ENCODE data around the gene DAB2IP.

The DAB2IP gene

DNA sequence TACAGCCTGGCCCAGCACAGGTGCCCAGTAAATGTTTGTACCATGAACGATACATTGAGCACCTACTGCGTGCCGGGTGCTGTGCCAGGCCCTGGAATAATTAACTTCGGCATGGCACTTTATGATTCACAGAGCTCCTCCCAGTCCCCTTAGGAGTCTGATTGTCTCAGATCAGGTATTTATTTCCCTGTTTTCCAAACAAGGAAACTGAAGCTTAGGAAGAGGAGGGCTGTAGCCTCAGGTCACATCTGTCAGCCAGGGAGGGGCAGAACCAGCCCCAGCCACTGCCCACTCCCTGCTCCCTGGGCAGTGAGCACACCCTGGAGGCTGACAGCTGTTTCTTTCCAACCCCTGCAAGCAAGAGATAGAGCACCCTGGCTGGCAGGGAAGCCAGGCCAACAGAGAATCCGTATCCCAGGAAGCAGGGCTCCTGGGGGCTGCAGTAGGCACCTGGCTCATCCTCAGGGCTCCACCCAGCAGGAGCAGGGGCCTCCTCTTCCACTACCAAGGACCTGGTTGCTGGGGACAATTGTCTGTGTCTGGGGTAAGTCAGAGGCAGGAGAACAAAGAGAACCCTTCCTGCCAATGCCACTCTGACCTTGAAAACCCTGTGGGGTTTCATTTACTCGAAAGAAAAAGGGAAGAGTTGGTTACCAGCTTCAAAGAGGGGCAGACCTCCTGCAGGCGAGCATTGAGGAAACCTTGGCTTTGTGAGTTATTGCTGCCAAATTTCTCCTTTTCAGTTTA, 69.0 kb downstream of the DAB2IP start:
- DNase-seq: no peak

DNA sequence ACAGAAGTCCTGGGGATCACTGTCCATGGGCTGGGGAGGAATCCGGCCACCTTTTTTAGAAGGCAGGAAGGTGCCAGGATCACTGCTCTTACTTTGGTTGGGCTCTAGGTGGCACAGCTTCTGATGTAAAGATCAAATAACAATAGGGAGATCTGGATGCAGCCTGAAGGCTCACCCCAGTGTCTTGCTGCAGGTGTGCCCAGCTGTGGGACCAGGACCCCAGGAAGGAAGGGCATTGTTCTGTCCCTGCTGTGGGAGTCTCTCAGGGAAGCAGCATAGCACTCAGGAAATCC, 69.6 kb downstream of the DAB2IP start:
- no peak for DNase-seq

DNA sequence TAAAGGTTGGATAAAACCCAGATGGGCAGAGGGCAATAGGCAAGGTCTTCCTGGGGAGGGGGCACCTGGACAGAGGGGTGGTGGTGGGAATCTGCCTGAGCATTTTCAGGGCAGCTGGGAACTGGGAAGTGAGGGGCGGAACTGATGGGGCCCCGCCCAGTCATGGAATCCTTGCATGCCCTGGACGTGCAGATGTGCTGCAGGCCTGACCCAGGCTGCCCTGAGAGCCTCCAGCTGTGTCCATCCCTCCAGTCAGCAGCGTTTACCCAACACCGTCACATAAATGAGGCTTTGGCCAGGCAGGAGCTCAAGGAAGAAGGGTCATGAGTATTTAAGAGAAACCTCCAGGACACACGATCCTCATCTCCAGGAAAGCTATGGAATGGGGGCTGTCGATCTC, 70.3 kb downstream of the DAB2IP start:
- no peak for DNase-seq

DNA sequence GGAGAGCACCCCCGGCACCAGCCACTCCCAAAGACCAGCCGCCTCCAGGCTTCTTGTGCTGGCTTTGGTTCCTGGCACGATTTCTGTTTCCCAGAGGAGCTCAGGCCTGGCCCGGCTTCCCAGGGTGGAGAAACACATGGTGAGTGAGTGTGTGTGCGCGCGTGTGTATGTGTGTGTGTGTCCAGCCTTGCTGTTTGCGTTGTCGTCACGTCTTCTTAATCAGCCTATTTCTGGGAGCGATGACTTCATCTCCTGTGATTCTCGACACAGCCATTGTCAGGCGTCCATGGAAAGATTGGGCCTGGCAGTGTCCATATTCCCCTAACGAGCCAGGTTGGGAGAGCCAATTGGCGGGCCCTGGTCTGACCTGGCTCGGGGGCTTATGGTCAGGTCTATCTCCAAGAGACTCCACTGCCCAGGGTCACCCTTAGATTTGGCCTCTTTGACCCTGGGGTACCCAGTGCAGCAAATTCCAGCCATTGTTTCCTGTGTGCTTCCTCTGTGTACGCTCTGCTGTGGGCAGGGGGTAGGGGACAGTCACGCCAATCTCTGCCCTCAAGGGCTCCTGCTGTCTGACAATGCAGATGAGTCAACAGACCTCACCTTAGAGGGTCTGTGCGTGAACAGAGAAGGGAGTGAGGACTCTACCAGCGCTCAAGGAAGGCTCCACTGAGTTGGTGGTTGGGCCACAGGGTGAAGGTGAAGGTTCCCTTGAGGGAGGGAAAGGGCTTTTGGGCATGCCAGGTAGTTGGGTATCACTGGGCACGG, 73.8 kb downstream of the DAB2IP start:
- peak in 40 of 56 donors; percentile 17 to 87 (median 50) for DNase-seq

DNA sequence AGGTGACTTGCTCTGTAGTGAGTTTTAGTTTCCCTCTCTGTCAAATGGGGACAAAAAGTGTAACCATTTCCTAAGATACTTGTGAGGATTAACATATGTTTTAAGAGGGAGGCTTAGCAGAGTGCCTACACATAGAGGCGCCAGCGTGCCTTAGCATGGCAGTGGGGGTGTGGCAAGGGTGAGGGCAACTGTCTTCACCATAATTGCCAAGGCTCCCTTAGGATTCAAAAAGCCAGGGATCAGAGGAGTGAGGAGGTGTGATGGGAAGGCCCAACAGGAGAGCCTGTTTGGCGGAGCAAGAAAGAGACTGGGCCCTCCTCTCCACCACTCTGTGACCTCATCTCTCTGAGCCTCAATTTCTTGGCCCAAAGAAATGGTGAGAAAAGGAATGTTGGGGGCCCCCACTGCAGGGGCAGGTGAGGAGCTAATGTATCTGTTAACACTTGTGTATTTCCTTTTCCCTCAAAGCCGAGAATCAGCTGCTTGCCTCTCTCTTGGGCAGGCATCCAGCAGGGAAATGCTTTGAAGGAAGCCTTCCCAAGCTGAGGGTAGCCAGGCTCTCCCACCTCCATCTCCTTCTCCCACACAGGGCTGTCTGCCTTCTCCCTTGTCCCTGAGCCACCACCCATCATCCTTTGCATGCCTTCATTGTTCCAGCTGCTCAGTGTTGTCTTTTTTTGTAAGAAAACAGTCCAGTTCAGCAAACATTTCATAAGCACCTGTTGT, 76.0 kb downstream of the DAB2IP start:
- DNase-seq: no peak

DNA sequence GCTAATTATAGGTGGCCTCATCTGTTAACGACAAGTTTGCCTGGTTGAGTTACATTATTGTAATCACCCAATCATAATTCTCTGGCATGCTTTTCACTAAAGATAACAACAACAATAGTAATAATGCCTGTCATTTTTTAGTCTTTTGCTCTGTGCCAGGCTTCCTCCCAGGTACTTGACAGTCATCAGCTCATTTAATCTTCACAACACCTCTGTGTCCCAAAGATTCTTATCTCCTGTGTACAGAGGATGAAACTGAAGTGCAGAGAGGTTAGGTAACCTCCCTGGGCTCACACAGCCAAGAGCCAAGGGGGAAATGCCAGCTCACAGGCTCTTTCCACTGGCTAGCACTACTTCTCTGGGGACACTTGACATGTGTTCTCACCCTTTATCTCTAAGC, 77.5 kb downstream of the DAB2IP start:
- DNase-seq: no peak

DNA sequence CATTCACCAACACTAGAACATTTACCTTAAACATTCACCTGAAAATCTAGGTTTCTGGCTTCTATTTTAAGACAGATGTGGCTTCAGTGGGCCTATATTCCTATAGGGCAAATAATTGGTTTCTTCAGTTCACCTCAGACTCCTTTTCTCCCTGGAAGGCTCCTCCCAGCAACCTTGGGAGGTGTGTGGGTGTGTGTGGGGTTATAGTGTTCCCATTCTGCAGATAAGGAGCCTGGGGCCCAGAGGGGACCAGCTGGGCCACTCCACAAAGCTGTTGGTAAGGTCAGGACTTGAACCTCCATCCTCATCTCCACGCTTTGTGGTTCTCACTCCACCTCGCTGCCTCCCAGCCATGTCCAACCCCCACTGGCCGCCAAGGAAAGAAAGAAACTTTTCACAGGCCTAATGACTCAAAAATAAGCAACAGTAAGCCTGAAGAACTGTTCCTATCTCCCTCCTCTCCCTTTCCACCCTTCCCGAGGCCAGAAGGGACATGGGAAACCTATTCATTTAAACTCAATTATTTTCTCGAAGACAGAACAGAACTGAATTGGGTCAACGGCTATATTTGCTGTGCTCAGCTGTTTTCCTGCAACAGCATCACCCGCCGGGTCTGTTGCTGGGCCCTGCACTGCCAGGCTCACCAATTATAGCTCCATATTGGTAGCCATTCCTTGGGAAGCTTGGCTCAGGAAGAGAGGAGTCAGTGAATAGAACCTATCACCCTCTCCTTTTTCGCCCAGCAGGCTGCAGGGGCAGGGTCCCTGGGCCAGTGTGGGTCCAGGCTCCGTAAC, 78.5 kb downstream of the DAB2IP start:
- DNase-seq: peak in 1 of 56 donors; percentile 7

DNA sequence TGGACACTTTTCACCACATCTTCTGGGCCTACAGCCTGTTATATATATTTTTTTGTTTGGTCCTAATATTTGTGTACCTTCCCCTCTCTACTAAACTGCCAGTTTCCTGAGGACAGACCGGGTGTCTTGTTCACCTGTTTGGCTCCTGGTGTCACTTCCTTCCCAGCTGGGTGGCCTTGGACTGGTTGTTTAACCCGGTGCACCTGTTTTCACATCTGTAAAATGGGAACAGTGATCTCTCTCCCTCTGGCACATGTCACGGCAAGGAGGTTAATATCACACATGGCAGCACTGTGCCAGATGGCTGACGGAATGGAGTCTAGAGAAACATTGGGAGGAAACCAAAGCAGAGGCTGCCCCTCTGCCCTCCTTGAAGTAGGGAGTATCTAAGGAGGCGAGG, 79.7 kb downstream of the DAB2IP start:
- DNase-seq: no peak

DNA sequence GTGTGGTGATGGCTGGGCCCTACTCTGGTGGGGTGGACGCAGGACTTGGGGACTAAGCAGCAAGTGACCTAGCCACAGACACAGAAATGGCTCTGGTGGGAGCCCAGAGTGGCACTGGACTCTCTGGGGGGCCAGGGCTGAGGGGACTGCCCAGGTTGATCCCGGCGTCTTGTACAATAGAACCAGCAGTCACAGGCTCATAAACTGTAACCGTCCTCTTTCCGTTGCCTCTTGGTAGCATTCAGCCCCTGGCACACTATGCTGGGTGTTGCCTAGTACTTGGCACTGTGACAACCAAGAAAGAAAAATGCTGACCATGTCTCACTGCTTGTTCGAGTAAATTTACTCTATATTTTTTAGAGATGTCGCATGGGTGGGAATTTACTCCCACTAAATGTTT, 80.5 kb downstream of the DAB2IP start:
- DNase-seq: no peak

DNA sequence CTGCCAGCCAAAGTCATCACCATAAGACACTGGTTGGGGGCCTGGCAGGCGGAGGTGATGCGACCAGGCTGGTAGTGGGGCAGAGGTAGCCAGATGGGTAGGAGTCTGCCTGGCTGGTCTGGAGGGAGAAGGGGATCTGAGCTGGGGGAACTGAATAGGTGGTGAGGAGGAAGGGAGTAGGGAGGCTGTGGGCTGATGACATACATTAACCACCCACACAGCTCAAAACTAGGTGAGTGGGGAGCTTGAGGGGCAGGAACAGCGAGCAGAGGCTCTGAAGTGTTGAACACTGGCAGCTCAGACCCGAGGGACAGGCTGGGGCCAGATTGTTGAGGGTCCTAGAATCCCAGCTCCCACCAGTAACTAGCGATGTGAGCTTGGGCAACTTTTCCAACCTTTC, 81.0 kb downstream of the DAB2IP start:
- no peak for DNase-seq

DNA sequence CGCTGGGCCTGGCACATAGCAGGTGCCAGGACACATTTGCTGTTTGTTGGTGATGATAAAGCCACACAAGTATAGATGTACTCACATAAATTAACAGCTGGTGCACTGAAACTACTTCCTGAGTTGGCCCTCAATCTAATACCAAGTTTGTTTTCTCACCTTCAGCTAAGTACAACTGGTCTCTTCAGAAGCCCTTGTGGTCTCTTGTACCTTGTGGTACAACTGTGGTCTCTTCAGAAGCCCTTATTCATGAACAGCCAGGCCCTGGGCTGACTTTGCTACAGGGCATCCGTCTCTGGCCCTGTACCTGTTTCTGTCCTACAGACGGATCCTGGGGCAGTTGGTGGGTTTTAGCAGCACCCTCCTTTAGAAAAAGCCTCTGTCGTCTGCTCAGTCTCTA, 81.5 kb downstream of the DAB2IP start:
- DNase-seq: no peak

DNA sequence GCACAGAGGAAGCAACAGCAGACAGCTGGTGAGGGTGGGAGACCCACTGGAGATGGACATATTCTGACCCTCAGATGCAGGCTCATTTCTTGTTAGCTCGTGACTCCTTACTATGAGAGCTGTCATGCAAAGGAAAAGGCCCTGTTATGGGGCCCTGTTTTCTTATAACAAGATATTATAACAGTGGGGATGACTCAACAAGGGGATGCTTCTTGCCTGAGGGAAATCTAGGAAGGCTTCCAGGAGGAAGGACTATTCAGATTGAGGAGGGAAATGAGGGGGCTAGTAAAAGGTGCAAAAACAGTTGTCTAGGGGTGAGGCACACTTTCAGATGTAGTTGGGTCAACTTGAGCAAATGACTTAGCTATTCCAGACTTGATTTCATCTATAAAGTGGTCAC, 83.0 kb downstream of the DAB2IP start:
- no peak for DNase-seq

DNA sequence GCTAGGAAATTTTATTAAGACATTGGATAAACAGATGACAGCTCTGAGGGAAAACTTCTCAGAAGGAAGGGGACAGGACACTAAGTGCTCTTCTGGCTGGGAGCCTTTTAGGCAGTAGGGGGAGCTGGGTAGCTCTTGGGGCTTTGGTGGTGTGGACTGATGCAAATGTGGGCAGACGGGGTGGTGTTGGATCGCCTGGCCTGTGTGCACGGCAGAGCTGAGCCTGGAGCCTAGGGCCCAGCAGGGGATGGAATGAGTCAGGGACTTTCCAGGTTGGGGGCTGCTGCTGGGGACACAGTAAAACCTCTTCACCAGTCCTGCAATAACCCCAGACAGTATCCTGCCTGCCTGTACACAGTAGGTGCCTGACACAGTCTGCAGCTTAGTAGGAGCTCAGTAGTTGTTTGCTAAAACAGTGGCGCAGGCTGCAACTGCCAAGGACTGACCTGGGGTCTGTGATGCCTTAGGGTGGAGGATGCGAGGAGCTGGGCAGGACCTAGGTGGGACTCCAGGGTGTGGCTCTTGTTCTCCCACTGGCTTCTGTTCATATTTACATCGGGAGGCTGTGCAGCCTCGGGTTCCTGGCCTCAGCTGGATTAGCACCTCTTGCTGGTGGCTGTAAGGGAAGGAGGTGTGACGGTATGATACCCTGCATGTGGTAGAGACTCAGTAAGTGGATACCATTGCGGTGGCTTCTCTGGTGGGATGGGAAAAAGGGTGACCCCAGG, 83.8 kb downstream of the DAB2IP start:
- DNase-seq: no peak

DNA sequence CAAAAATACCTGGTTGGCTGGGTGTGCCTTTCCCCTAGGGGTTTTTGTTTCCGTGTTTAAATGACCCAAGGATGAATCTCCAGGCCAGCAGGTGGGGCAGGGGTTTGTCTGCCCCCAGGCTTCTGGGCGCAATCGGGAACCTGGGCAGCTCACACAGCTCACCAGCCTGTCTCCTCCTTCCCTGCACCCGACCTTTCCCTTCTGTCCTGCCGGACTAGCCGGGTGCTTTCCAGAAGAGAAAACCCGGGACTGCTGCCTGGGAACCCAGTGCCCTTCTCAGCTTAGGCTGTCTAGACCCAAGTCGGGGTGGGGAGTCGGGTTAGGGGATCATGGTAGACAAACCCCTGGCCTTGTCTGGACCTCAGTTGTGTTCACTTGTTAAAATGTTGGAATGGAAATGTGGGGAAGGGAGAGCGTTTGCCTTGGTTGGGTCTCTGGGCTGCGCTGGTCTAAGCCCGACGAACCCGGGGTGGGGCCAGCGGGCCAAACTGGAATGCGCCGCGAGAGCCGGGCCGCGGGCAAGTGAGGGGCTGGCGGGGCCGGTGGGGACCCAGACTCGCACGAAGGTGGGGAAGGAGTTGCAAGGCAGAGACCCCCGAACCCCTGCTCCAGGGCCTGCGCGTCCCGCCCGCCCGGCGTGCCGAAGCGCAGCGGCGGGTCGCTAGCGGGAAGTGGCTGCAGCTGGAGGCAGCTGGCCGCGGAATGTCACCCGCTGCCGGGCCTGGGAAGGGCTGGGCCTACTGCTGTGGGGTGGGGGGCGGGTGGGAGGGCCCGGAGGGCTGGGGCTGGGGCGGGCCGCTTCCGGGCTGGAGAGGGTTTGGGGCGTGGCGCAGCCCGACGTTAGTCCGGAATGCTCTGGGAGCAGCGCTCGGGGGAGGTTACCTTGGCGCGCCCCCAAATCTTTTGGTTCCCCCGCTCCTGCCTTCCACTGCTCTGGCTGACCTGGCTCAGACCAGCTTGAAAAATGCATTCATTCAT, 84.6 kb downstream of the DAB2IP start:
- peak in 4 of 56 donors; percentile 12 to 30 (median 23) for DNase-seq

DNA sequence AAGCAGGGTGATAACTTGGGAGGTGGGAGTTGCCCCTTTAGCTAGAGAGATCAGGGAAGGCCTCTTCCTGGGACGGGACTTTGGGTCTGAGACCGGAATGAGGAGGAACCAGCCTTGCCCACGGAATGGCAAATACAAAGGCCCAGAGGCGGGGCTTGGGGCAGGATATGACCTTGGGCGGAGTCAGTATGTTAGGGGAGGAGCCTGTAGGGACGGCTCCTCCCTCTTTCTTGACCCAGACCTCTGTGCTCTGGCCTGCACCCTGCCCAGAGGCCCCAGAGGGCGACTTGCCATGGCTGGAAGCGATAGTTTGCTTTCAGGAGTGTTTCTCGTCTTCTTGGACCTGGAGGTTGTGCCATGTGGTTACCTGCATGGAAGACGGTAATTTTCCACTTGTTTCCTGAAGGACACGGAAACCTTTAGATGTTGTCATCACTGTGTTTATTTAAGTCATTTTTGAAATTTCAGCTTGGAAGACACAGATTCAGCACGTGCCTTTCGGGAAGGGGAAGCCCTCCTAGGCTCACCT, 85.6 kb downstream of the DAB2IP start:
- no peak for DNase-seq

DNA sequence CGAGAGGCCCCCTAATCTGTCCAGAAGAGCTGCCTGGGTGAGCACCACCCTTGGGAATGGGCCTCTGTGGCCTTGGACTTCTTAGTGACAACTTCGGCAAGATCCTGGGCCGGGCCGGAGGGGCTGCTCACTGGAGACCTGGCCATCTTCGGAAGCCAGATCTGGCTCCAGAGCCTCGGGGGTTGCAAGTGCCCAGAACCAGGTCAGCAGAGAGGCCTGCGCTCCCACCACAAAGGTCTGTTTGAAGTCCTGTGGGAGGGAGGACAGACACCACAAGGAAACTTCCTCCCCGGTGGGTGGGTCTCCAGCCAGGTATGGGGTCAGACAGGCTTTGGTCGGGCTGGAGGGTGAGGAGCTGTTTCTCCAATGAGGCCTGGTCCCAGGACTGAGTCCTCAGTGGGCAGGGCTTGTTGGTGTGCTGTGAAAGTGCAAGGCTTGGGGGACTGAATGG, 86.1 kb downstream of the DAB2IP start:
- DNase-seq: no peak

DNA sequence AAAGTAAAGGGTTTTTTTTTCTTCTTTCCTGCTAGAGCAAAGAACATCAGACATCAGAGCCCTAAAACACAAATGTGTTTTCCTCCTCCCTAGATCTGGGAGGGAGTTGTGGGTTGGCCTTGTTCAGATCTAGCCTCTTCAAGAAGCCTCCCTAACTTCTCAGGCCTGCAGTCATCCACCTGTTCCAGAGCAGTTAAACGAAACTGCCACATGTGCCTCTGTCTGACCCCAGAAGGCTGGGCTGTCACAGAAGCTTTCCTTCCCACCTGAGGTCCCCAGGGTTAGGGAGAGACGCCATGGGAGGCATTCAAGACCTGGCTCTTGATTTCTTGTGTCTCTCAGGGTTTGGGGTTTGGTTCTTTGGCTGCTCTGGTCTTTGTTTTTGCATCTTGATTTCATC, 87.0 kb downstream of the DAB2IP start:
- DNase-seq: no peak

DNA sequence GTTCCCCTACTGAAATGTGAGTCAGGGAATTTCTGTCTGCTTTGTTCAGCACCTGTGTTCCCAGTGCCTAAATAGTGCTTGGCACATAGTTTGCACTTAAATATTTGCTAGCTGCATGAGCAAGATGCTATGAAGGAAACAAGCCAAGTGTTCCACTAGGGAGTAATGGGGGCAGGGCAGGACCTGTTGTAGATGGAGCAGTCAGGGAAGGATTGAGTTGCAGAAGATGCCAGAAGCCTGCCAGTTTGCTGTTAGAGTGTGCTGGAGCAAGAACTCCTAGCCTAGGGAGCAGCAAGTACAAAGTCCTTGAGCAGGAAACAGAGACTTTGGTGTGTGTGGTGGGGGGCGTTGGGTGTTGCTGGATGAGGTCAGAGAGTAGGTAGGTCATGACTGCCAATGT, 87.5 kb downstream of the DAB2IP start:
- no peak for DNase-seq

DNA sequence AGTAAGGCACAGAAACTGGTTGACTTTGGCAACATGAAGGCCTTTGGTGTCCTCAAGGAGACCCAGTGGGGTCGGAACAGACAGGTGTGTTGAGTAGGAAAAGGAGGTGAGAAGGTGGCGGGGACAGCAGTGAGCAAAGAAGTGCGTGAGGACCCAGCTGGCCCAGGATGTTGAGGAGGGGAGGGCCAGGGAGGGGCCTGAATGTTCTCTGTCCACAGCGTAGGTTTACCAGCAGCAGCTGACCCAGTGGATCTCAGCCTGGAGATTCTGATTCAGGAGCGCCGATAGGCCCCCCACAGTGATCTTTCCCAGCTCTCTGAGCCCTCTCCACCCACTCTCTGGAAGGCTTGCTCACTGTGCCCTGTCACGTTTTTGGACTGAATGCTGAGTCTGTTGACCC, 88.5 kb downstream of the DAB2IP start:
- DNase-seq: no peak
